GM23248 (cell line): Measurements from ENCODE around the gene ORAI2. TPM values are rescaled to one million over a fixed set of nuclear protein-coding genes. Genes with fewer than 3 reads are reported as not detected.
A peak's percentile ranks its signal among the peaks of the same experiment; 100 is the strongest.
"Not testable (repeated sequence)": the region's sequence is repeated elsewhere in the genome, so short reads cannot be mapped to it uniquely, and the experiment has no call there.

ENCODE experiments used
- DNase-seq: peaks from one replicate; pipeline ENCODE4 v3.0.0-alpha.2; 2015
- H2AFZ ChIP-seq: fragments of 200-600 bp; sonication (generic); 2 replicates; pipeline ENCODE4 v1.6.1; 2016; ENCODE audit warnings: antibody characterized with exemption
- H3F3A ChIP-seq: fragments of 200-600 bp; sonication (generic); 2 replicates; pipeline ENCODE4 v1.6.1; 2016; ENCODE audit warnings: mild to moderate bottlenecking, antibody characterized with exemption, mixed run types; ENCODE audit not compliant: insufficient read depth
- H3K27ac ChIP-seq: fragments of 200-600 bp; sonication (generic); 2 replicates; pipeline ENCODE4 v1.5.1; 2016; ENCODE audit warnings: mild to moderate bottlenecking
- H3K27me3 ChIP-seq: fragments of 200-600 bp; sonication (generic); replicated peaks from 2 replicates; pipeline ENCODE4 v1.6.1; 2016; ENCODE audit warnings: mild to moderate bottlenecking; ENCODE audit not compliant: insufficient read depth
- H3K36me3 ChIP-seq: fragments of 200-600 bp; sonication (generic); 2 replicates; pipeline ENCODE4 v1.6.1; 2016; ENCODE audit warnings: low read depth, mild to moderate bottlenecking
- H3K4me1 ChIP-seq: fragments of 200-600 bp; sonication (generic); 2 replicates; pipeline ENCODE4 v1.6.1; 2016; ENCODE audit warnings: mild to moderate bottlenecking; ENCODE audit not compliant: insufficient read depth
- H3K4me2 ChIP-seq: fragments of 200-600 bp; sonication (generic); one replicate; pipeline ENCODE4 v1.6.1; 2016; ENCODE audit warnings: mild to moderate bottlenecking; ENCODE audit not compliant: unreplicated experiment
- H3K4me3 ChIP-seq: fragments of 200-600 bp; sonication (generic); 2 replicates; pipeline ENCODE4 v1.5.1; 2016; ENCODE audit warnings: mild to moderate bottlenecking
- H3K79me2 ChIP-seq: fragments of 200-600 bp; sonication (generic); 2 replicates; pipeline ENCODE4 v1.6.1; 2016; ENCODE audit warnings: mild to moderate bottlenecking; ENCODE audit not compliant: insufficient read depth
- H3K9ac ChIP-seq: fragments of 200-600 bp; sonication (generic); 2 replicates; pipeline ENCODE4 v1.6.1; 2016; ENCODE audit warnings: mild to moderate bottlenecking
- H3K9me2 ChIP-seq: fragments of 200-600 bp; sonication (generic); 2 replicates; pipeline ENCODE4 v1.6.1; 2016; ENCODE audit warnings: mixed run types, mild to moderate bottlenecking, moderate library complexity; ENCODE audit not compliant: insufficient read depth
- H3K9me3 ChIP-seq: fragments of 200-600 bp; sonication (generic); one replicate; pipeline ENCODE4 v1.6.1; 2017; ENCODE audit warnings: low read depth
- H4K20me1 ChIP-seq: fragments of 200-600 bp; sonication (generic); 2 replicates; pipeline ENCODE4 v1.6.0; 2016; ENCODE audit not compliant: insufficient read depth
- EZH2 ChIP-seq: fragments of 200-600 bp; sonication (generic); IDR thresholded peaks from 2 replicates; pipeline ENCODE4 v1.6.1; 2018; ENCODE audit warnings: antibody characterized with exemption, mild to moderate bottlenecking; ENCODE audit not compliant: insufficient read depth, poor library complexity, severe bottlenecking
- EZH2phosphoT487 ChIP-seq: fragments of 200-600 bp; sonication (generic); IDR thresholded peaks from 2 replicates; pipeline ENCODE4 v1.6.1; 2018; ENCODE audit warnings: antibody characterized with exemption, moderate library complexity, mild to moderate bottlenecking, low read depth; ENCODE audit not compliant: insufficient read depth
- WGBS, 2 experiments: methylation state at CpG; one replicate each; pipeline ENCODE4 v1.1.6; 2015 to 2017; ENCODE audit warnings: low lambda C conversion rate in 2 of 2, low coverage in 1 of 2; ENCODE audit errors: missing lambda C conversion rate in 2 of 2; 5-methylcytosine and 5-hydroxymethylcytosine counted together
- in situ Hi-C: fragments of 300-500 bp; cut with MboI; formaldehyde crosslinking; loops from 2 replicates; pipeline ENCODE4 v1.15.0; 2020
- polyA plus RNA-seq: library from polyadenylated mRNA; unstranded; fragments of >200 nt; fragmentation: Nextera tagmentation; extraction: Ambion mirVana; gene quantifications from 2 replicates; pipeline ENCODE4 v1.2.1, GENCODE V29; 2016
- total RNA-seq: library from RNA; depleted of rRNA; stranded (reverse); fragments of >200 nt; shearing (Covaris generic); gene quantifications from 2 replicates; pipeline ENCODE4 v1.2.3, GENCODE V29; 2014

The ORAI2 gene
- total and polyA plus RNA-seq, 2 experiments from 2014 or later = 30.3 to 42.2 TPM

GRCh38 chr7:102404005-102404861 is 29.1 kb upstream of the ORAI2 start:
- no peak overlapping the region for H3K4me2 ChIP-seq
- H2AFZ ChIP-seq = no peak overlapping the region
- no peak overlapping the region for H3K9ac ChIP-seq
- H3K4me1 ChIP-seq = no peaks in the 10 kb centered on the region
- H3K9me2 ChIP-seq = no peaks in the 10 kb centered on the region
- no peaks in the 10 kb centered on the region for H3K27me3 ChIP-seq
- DNase-seq = peak; percentile 71
- H4K20me1 ChIP-seq = no peaks in the 10 kb centered on the region
- H3K27ac ChIP-seq = no peak overlapping the region
- in situ Hi-C loops = no loop called here
- H3K4me3 ChIP-seq = no peak overlapping the region
- 88 to 90% methylated on average over 15 of the region's 15 CpGs for WGBS, 2 experiments
- TF ChIP-seq EZH2phosphoT487 (no peak), EZH2 (no peak)
- peaks cover 10% of the 10 kb centered on the region for H3K79me2 ChIP-seq
- no peaks in the 10 kb centered on the region for H3K9me3 ChIP-seq
- H3F3A ChIP-seq = peaks cover 3% of the 10 kb centered on the region; the same call in 1 of the 2 replicates
- H3K36me3 ChIP-seq = peaks cover 56% of the 10 kb centered on the region

- H3K27ac ChIP-seq, H3K27me3 ChIP-seq, H3K9me3 ChIP-seq, H3K4me3 ChIP-seq, H3K4me2 ChIP-seq, in situ Hi-C loops, H2AFZ ChIP-seq, DNase-seq, H3F3A ChIP-seq, H3K9me2 ChIP-seq, H3K9ac ChIP-seq, H4K20me1 ChIP-seq, H3K4me1 ChIP-seq: not testable (repeated sequence)
- WGBS, 2 experiments = 93 to 94% methylated on average over 5 of the region's 5 CpGs
- Histone ChIP-seq H3K36me3 (peaks cover 56% of the 10 kb centered on the region), H3K79me2 (peaks cover 13% of the 10 kb centered on the region; the same call in 1 of the 2 replicates)
Observed at GRCh38 chr7:102404862-102405188, 28.6 kb upstream of the ORAI2 start.

GRCh38 chr7:102407910-102408309 is 25.5 kb upstream of the ORAI2 start:
- no peak overlapping the region for H3K4me2 ChIP-seq
- no peak overlapping the region for H3K27ac ChIP-seq
- H3K9ac ChIP-seq = no peak overlapping the region
- 96 to 97% methylated on average over 6 of the region's 6 CpGs for WGBS, 2 experiments
- DNase-seq = no peak
- no peaks in the 10 kb centered on the region for H3K27me3 ChIP-seq
- no peaks in the 10 kb centered on the region for H3K4me1 ChIP-seq
- H3K4me3 ChIP-seq = no peak overlapping the region
- no peak overlapping the region for H2AFZ ChIP-seq
- H3K79me2 ChIP-seq = peaks cover 36% of the 10 kb centered on the region
- peaks cover 4% of the 10 kb centered on the region; the same call in 1 of the 2 replicates for H3F3A ChIP-seq
- no peaks in the 10 kb centered on the region for H3K9me2 ChIP-seq
- H4K20me1 ChIP-seq = no peaks in the 10 kb centered on the region
- no peaks in the 10 kb centered on the region for H3K9me3 ChIP-seq
- in situ Hi-C loops = no loop called here
- TF ChIP-seq EZH2phosphoT487 (no peak), EZH2 (no peak)
- peaks cover 54% of the 10 kb centered on the region for H3K36me3 ChIP-seq

GRCh38 chr7:102408530-102408929 is 24.8 kb upstream of the ORAI2 start:
- H3K4me3 ChIP-seq, DNase-seq, H3K4me2 ChIP-seq, H4K20me1 ChIP-seq, H2AFZ ChIP-seq, H3K4me1 ChIP-seq, in situ Hi-C loops, H3K27ac ChIP-seq, H3K9ac ChIP-seq, H3K27me3 ChIP-seq, H3K9me3 ChIP-seq, H3K9me2 ChIP-seq, H3F3A ChIP-seq: not testable (repeated sequence)
- 92 to 96% methylated on average over 6 of the region's 6 CpGs for WGBS, 2 experiments
- Histone ChIP-seq H3K36me3 (peaks cover 51% of the 10 kb centered on the region), H3K79me2 (peaks cover 42% of the 10 kb centered on the region)

- TF ChIP-seq EZH2 (no peak), EZH2phosphoT487 (no peak)
- H3K27ac ChIP-seq = no peak overlapping the region
- peaks cover 4% of the 10 kb centered on the region; the same call in 1 of the 2 replicates for H3F3A ChIP-seq
- peaks cover 56% of the 10 kb centered on the region for H3K36me3 ChIP-seq
- H3K79me2 ChIP-seq = peaks cover 47% of the 10 kb centered on the region
- H3K9me2 ChIP-seq = no peaks in the 10 kb centered on the region
- no peak overlapping the region for H3K9ac ChIP-seq
- H3K9me3 ChIP-seq = no peaks in the 10 kb centered on the region
- H3K4me3 ChIP-seq = no peak overlapping the region
- H3K4me2 ChIP-seq = no peak overlapping the region
- DNase-seq = no peak
- no peaks in the 10 kb centered on the region for H3K27me3 ChIP-seq
- in situ Hi-C loops = no loop called here
- no peak overlapping the region for H2AFZ ChIP-seq
- H3K4me1 ChIP-seq = no peaks in the 10 kb centered on the region
- 96% methylated on average over 4 of the region's 4 CpGs for WGBS, 2 experiments
- no peaks in the 10 kb centered on the region for H4K20me1 ChIP-seq
Observed at GRCh38 chr7:102409340-102409739, 24.0 kb upstream of the ORAI2 start.
